ENCODE results near the gene MAPK8IP1.

DNA sequence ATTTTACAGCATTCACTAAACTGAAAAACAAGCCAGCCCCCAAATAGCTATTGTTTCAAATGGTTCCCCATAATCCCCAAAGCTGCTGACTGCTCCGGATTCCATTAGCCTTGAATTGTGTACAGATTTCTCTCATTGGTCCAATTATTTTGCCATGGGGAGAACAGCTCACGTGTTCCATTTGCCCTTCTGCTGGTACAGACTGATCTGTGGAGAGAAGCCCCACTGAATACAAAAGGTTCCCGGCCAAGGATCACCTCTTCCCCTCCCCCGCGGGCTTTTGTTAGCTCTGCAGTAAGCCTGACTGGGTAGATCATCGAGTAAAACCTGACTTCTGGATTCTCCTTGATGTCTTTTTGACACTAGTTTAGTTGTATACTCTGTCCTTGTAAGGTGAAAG, 9.1 kb upstream of the MAPK8IP1 start:
- TF ChIP-seq, protein P1, sequence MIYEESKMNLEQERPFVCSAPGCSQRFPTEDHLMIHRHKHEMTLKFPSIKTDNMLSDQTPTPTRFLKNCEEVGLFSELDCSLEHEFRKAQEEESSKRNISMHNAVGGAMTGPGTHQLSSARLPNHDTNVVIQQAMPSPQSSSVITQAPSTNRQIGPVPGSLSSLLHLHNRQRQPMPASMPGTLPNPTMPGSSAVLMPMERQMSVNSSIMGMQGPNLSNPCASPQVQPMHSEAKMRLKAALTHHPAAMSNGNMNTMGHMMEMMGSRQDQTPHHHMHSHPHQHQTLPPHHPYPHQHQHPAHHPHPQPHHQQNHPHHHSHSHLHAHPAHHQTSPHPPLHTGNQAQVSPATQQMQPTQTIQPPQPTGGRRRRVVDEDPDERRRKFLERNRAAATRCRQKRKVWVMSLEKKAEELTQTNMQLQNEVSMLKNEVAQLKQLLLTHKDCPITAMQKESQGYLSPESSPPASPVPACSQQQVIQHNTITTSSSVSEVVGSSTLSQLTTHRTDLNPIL (CRISPR knock-in tag; IDR thresholded peaks at IDR 0.05; ENCODE audit: low read depth) = no peak
- TF ChIP-seq, protein P2, sequence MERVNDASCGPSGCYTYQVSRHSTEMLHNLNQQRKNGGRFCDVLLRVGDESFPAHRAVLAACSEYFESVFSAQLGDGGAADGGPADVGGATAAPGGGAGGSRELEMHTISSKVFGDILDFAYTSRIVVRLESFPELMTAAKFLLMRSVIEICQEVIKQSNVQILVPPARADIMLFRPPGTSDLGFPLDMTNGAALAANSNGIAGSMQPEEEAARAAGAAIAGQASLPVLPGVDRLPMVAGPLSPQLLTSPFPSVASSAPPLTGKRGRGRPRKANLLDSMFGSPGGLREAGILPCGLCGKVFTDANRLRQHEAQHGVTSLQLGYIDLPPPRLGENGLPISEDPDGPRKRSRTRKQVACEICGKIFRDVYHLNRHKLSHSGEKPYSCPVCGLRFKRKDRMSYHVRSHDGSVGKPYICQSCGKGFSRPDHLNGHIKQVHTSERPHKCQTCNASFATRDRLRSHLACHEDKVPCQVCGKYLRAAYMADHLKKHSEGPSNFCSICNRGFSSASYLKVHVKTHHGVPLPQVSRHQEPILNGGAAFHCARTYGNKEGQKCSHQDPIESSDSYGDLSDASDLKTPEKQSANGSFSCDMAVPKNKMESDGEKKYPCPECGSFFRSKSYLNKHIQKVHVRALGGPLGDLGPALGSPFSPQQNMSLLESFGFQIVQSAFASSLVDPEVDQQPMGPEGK (CRISPR knock-in tag; IDR thresholded peaks at IDR 0.05; ENCODE audit: borderline replicate concordance) = no peak
- TF ChIP-seq ZNF8 (CRISPR knock-in tag; IDR thresholded peaks at IDR 0.05) (no peak), ZFP30 (CRISPR knock-in tag; IDR thresholded peaks at IDR 0.05) (no peak), OSR1 (CRISPR knock-in tag; IDR thresholded peaks at IDR 0.05) (no peak), ZFP3 (CRISPR knock-in tag; IDR thresholded peaks at IDR 0.05) (no peak)
- TF ChIP-seq, protein P3, sequence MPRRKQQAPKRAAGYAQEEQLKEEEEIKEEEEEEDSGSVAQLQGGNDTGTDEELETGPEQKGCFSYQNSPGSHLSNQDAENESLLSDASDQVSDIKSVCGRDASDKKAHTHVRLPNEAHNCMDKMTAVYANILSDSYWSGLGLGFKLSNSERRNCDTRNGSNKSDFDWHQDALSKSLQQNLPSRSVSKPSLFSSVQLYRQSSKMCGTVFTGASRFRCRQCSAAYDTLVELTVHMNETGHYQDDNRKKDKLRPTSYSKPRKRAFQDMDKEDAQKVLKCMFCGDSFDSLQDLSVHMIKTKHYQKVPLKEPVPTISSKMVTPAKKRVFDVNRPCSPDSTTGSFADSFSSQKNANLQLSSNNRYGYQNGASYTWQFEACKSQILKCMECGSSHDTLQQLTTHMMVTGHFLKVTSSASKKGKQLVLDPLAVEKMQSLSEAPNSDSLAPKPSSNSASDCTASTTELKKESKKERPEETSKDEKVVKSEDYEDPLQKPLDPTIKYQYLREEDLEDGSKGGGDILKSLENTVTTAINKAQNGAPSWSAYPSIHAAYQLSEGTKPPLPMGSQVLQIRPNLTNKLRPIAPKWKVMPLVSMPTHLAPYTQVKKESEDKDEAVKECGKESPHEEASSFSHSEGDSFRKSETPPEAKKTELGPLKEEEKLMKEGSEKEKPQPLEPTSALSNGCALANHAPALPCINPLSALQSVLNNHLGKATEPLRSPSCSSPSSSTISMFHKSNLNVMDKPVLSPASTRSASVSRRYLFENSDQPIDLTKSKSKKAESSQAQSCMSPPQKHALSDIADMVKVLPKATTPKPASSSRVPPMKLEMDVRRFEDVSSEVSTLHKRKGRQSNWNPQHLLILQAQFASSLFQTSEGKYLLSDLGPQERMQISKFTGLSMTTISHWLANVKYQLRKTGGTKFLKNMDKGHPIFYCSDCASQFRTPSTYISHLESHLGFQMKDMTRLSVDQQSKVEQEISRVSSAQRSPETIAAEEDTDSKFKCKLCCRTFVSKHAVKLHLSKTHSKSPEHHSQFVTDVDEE (CRISPR knock-in tag; IDR thresholded peaks at IDR 0.05) = no peak

Measured in SK-N-SH treated with all-trans-retinoic acid at 6 μM for 48 hours (cell line).